WTC11 (cell line): Measurements from ENCODE around the gene PLCD1. TPM values are rescaled to one million over a fixed set of nuclear protein-coding genes. Genes with fewer than 3 reads are reported as not detected.

Source experiments
- ATAC-seq: fragments of 200-7000 bp; cut with Tn5 transposase; 2 replicates; pipeline ENCODE4 v1.10.0; 2021; ENCODE audit warnings: mild to moderate bottlenecking, moderate library complexity
- CTCF ChIA-PET: fragments of 300-600 bp; sonication (Branson Sonifier 250); formaldehyde crosslinking; loops from one replicate; lab custom pipeline; 2021; ENCODE audit warnings: antibody characterized with exemption; lab: Charles Lee
- POLR2A ChIA-PET: fragments of 350-600 bp; sonication (Branson Sonifier 250); formaldehyde crosslinking; loops from one replicate; lab custom pipeline; 2021; ENCODE audit warnings: antibody characterized with exemption; lab: Charles Lee
- DNase-seq: peaks from one replicate; pipeline ENCODE4 v3.0.0; 2021; ENCODE audit warnings: low spot score
- H3K27ac Mint-ChIP-seq: 2 replicates; pipeline ENCODE4 v1.8.0; 2021; ENCODE audit warnings: mixed read lengths
- H3K27me3 Mint-ChIP-seq: 2 replicates; pipeline ENCODE4 v1.8.0; 2021; ENCODE audit warnings: low read depth, mild to moderate bottlenecking, moderate library complexity, mixed read lengths
- H3K36me3 Mint-ChIP-seq: 2 replicates; pipeline ENCODE4 v1.8.0; 2021; ENCODE audit warnings: mixed read lengths
- H3K4me1 Mint-ChIP-seq: 2 replicates; pipeline ENCODE4 v1.8.0; 2022; ENCODE audit warnings: mixed read lengths
- H3K4me3 Mint-ChIP-seq: 2 replicates; pipeline ENCODE4 v1.8.0; 2021; ENCODE audit warnings: mild to moderate bottlenecking, moderate library complexity, mixed read lengths
- H3K9me3 Mint-ChIP-seq: 2 replicates; pipeline ENCODE4 v1.8.0; 2021; ENCODE audit warnings: mixed read lengths
- ARID4B ChIP-seq: sonication (generic); formaldehyde crosslinking; IDR thresholded peaks from 2 replicates; pipeline ENCODE4 v1.8.0; 2023; ENCODE audit warnings: missing genetic modification reagents, mild to moderate bottlenecking, borderline replicate concordance
- ATF3 ChIP-seq: sonication (generic); formaldehyde crosslinking; conservative IDR thresholded peaks from 2 replicates; pipeline ENCODE4 v1.8.1; 2022; ENCODE audit warnings: mild to moderate bottlenecking, missing genetic modification reagents
- FOXK1 ChIP-seq: sonication (generic); formaldehyde crosslinking; IDR thresholded peaks from 2 replicates; pipeline ENCODE4 v1.8.0; 2022; ENCODE audit warnings: mild to moderate bottlenecking, moderate library complexity, missing genetic modification reagents
- FOXP1 ChIP-seq: sonication (generic); formaldehyde crosslinking; IDR thresholded peaks from 2 replicates; pipeline ENCODE4 v1.8.0; 2022; ENCODE audit warnings: missing genetic modification reagents, mild to moderate bottlenecking, moderate library complexity, borderline replicate concordance
- GRHL2 ChIP-seq: fragments of 250-450 bp; sonication (Bioruptor Pico); IDR thresholded peaks from 2 replicates; pipeline ENCODE4 v1.8.0; 2022; ENCODE audit warnings: mild to moderate bottlenecking, moderate library complexity; ENCODE audit not compliant: insufficient replicate concordance, severe bottlenecking
- NR2C2 ChIP-seq: sonication (generic); formaldehyde crosslinking; IDR thresholded peaks from 2 replicates; pipeline ENCODE4 v1.8.0; 2022; ENCODE audit warnings: mild to moderate bottlenecking, missing genetic modification reagents
- PREB ChIP-seq: sonication (generic); formaldehyde crosslinking; IDR thresholded peaks from 2 replicates; pipeline ENCODE4 v1.8.1; 2022; ENCODE audit warnings: mild to moderate bottlenecking, missing genetic modification reagents, moderate library complexity, borderline replicate concordance
- SOX15 ChIP-seq: fragments of 250-450 bp; sonication (Bioruptor Pico); IDR thresholded peaks from 2 replicates; pipeline ENCODE4 v1.9.0; 2021; ENCODE audit warnings: mild to moderate bottlenecking
- ZNF121 ChIP-seq: sonication (generic); formaldehyde crosslinking; IDR thresholded peaks from 2 replicates; pipeline ENCODE4 v1.8.0; 2023; ENCODE audit warnings: missing genetic modification reagents
- ZNF138 ChIP-seq: sonication (generic); formaldehyde crosslinking; conservative IDR thresholded peaks from 2 replicates; pipeline ENCODE4 v1.8.1; 2022; ENCODE audit warnings: mild to moderate bottlenecking, moderate library complexity, missing genetic modification reagents
- total RNA-seq: library from RNA; stranded (reverse); gene quantifications from 3 replicates; pipeline ENCODE4 v1.2.3, GENCODE V29; 2021
- TF ChIP-seq, protein P1 (sequence below): sonication (generic); formaldehyde crosslinking; IDR thresholded peaks from 2 replicates; pipeline ENCODE4 v1.8.1; 2023; ENCODE audit warnings: mild to moderate bottlenecking, moderate library complexity, missing genetic modification reagents
- TF ChIP-seq, protein P2 (sequence below): sonication (generic); formaldehyde crosslinking; IDR thresholded peaks from 2 replicates; pipeline ENCODE4 v1.8.0; 2022; ENCODE audit warnings: mild to moderate bottlenecking, missing genetic modification reagents

Gene PLCD1
- total RNA-seq, 1 experiment from 2014 or later: 29.9 TPM

DNA sequence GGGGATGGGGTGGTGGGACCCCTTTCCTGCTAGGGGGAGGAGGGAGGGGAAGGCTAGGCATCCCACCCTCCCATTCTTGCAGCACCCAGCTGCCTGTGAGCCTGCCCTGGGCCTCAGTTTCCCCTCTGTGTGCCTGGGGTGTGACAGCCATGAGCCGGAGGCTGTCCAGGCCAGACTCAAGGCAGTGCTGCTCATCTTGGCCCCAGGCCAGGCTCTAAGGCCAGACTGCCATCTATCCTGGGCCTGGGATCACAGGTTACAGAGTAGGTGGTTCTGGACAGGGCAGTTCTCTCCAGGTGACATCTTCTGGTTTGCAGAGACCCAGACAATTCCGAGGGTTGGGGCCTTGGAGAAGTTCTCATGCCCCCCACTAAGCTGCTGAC, 42.1 kb downstream of the PLCD1 start:
- Mint-ChIP-seq H3K27me3 (peaks cover 3% of the 10 kb centered on the region), H3K36me3 (no peaks in the 10 kb centered on the region)
- POLR2A ChIA-PET: no interaction called here

More for the DNA sequence above, 42.1 kb downstream of the PLCD1 start:
- TF ChIP-seq ARID4B (CRISPR knock-in tag) (no peak), FOXK1 (CRISPR knock-in tag) (no peak), PREB (CRISPR knock-in tag) (no peak), ATF3 (CRISPR knock-in tag) (no peak), SOX15 (CRISPR knock-in tag) (no peak), NR2C2 (CRISPR knock-in tag) (no peak), ZNF138 (CRISPR knock-in tag) (no peak), GRHL2 (CRISPR knock-in tag) (no peak), FOXP1 (CRISPR knock-in tag) (no peak), ZNF121 (no peak)
- TF ChIP-seq, protein P1, sequence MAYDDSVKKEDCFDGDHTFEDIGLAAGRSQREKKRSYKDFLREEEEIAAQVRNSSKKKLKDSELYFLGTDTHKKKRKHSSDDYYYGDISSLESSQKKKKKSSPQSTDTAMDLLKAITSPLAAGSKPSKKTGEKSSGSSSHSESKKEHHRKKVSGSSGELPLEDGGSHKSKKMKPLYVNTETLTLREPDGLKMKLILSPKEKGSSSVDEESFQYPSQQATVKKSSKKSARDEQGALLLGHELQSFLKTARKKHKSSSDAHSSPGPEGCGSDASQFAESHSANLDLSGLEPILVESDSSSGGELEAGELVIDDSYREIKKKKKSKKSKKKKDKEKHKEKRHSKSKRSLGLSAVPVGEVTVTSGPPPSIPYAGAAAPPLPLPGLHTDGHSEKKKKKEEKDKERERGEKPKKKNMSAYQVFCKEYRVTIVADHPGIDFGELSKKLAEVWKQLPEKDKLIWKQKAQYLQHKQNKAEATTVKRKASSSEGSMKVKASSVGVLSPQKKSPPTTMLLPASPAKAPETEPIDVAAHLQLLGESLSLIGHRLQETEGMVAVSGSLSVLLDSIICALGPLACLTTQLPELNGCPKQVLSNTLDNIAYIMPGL (CRISPR knock-in tag): no peak
- TF ChIP-seq, protein P2, sequence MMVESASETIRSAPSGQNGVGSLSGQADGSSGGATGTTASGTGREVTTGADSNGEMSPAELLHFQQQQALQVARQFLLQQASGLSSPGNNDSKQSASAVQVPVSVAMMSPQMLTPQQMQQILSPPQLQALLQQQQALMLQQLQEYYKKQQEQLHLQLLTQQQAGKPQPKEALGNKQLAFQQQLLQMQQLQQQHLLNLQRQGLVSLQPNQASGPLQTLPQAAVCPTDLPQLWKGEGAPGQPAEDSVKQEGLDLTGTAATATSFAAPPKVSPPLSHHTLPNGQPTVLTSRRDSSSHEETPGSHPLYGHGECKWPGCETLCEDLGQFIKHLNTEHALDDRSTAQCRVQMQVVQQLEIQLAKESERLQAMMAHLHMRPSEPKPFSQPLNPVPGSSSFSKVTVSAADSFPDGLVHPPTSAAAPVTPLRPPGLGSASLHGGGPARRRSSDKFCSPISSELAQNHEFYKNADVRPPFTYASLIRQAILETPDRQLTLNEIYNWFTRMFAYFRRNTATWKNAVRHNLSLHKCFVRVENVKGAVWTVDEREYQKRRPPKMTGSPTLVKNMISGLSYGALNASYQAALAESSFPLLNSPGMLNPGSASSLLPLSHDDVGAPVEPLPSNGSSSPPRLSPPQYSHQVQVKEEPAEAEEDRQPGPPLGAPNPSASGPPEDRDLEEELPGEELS: no peak
- H3K9me3 Mint-ChIP-seq: no peaks in the 10 kb centered on the region
- no peak overlapping the region for H3K27ac Mint-ChIP-seq
- ATAC-seq (no peak), DNase-seq (no peak)
- CTCF ChIA-PET: interaction anchor here (6.0 kb wide), 1 partner anchor 10 kb away, joined by 37 read pairs; no protein-coding TSS in a partner anchor
- no peak overlapping the region for H3K4me3 Mint-ChIP-seq
- peaks cover 10% of the 10 kb centered on the region for H3K4me1 Mint-ChIP-seq
